Nephron (organoid): Measurements from ENCODE around the gene STRA6.

Experiments used
- H3K27ac Mint-ChIP-seq, 3 experiments: 2 replicates each; pipeline ENCODE4 v1.8.0; 2020; ENCODE audit warnings: mixed read lengths in 3 of 3, mild to moderate bottlenecking in 2 of 3, moderate library complexity in 1 of 3
- H3K27me3 Mint-ChIP-seq: 2 replicates; pipeline ENCODE4 v1.8.0; 2021; ENCODE audit warnings: low read depth, mild to moderate bottlenecking, moderate library complexity, mixed read lengths
- H3K36me3 Mint-ChIP-seq: 2 replicates; pipeline ENCODE4 v1.8.0; 2020; ENCODE audit warnings: low read depth, mixed read lengths
- H3K4me1 Mint-ChIP-seq: 2 replicates; pipeline ENCODE4 v1.8.0; 2020; ENCODE audit warnings: mixed read lengths
- H3K4me3 Mint-ChIP-seq, 3 experiments: 2 replicates each; pipeline ENCODE4 v1.8.0; 2020; ENCODE audit warnings: mild to moderate bottlenecking in 3 of 3, mixed read lengths in 3 of 3, moderate library complexity in 2 of 3
- H3K9me3 Mint-ChIP-seq: 2 replicates; pipeline ENCODE4 v1.8.0; 2020; ENCODE audit warnings: mixed read lengths
- TF ChIP-seq, protein P1 (sequence below), 3 experiments: fragments of 200-600 bp; sonication (generic); IDR thresholded peaks; one replicate each; pipeline ENCODE4 v1.5.0; 2021; ENCODE audit warnings: antibody characterized with exemption in 3 of 3; ENCODE audit not compliant: unreplicated experiment in 3 of 3

STRA6 gene

GRCh38 chr15:74225928-74226327, 23.3 kb upstream of the STRA6 start:
- Mint-ChIP-seq H3K4me3 (no peak overlapping the region), H3K27me3 (peaks cover 12% of the 10 kb centered on the region), H3K9me3 (no peaks in the 10 kb centered on the region), H3K27ac (peak overlapping the region in 1 of 3 experiments; percentile 55), H3K4me1 (peaks cover 77% of the 10 kb centered on the region), H3K36me3 (no peaks in the 10 kb centered on the region)
- TF ChIP-seq, protein P1, sequence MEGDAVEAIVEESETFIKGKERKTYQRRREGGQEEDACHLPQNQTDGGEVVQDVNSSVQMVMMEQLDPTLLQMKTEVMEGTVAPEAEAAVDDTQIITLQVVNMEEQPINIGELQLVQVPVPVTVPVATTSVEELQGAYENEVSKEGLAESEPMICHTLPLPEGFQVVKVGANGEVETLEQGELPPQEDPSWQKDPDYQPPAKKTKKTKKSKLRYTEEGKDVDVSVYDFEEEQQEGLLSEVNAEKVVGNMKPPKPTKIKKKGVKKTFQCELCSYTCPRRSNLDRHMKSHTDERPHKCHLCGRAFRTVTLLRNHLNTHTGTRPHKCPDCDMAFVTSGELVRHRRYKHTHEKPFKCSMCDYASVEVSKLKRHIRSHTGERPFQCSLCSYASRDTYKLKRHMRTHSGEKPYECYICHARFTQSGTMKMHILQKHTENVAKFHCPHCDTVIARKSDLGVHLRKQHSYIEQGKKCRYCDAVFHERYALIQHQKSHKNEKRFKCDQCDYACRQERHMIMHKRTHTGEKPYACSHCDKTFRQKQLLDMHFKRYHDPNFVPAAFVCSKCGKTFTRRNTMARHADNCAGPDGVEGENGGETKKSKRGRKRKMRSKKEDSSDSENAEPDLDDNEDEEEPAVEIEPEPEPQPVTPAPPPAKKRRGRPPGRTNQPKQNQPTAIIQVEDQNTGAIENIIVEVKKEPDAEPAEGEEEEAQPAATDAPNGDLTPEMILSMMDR (IDR thresholded peaks at IDR 0.05; ENCODE audit: unreplicated experiment in 3 of 3): no peak

- peaks cover 80% of the 10 kb centered on the region for H3K4me1 Mint-ChIP-seq
- TF ChIP-seq, protein P1 (IDR thresholded peaks at IDR 0.05; ENCODE audit: unreplicated experiment in 3 of 3): no peak
- peak overlapping the region in 2 of 3 experiments; percentile 47 to 54 for H3K4me3 Mint-ChIP-seq
- H3K9me3 Mint-ChIP-seq: no peaks in the 10 kb centered on the region
- peak overlapping the region; percentile 88 to 95 (median 89) for H3K27ac Mint-ChIP-seq
- H3K36me3 Mint-ChIP-seq: no peaks in the 10 kb centered on the region
- peaks cover 12% of the 10 kb centered on the region for H3K27me3 Mint-ChIP-seq
Observed at GRCh38 chr15:74222240-74223119, 19.9 kb upstream of the STRA6 start.

GRCh38 chr15:74221399-74222239, 19.0 kb upstream of the STRA6 start:
- H3K27me3 Mint-ChIP-seq: peaks cover 6% of the 10 kb centered on the region
- H3K9me3 Mint-ChIP-seq: no peaks in the 10 kb centered on the region
- H3K27ac Mint-ChIP-seq: peak overlapping the region; percentile 88 to 95 (median 89)
- peak overlapping the region in 1 of 3 experiments; percentile 8 for H3K4me3 Mint-ChIP-seq
- H3K36me3 Mint-ChIP-seq: no peaks in the 10 kb centered on the region
- TF ChIP-seq, protein P1 (IDR thresholded peaks at IDR 0.05; ENCODE audit: unreplicated experiment in 3 of 3): no peak
- peaks cover 79% of the 10 kb centered on the region for H3K4me1 Mint-ChIP-seq

- TF ChIP-seq, protein P1 (IDR thresholded peaks at IDR 0.05; ENCODE audit: unreplicated experiment in 3 of 3): no peak
- Mint-ChIP-seq H3K36me3 (no peaks in the 10 kb centered on the region), H3K27me3 (peaks cover 6% of the 10 kb centered on the region), H3K4me3 (peak overlapping the region in 2 of 3 experiments; percentile 12 to 22), H3K9me3 (no peaks in the 10 kb centered on the region), H3K27ac (peak overlapping the region; percentile 88 to 95 (median 89)), H3K4me1 (peaks cover 82% of the 10 kb centered on the region)
Observed at GRCh38 chr15:74220475-74221248, 18.1 kb upstream of the STRA6 start.

DNA sequence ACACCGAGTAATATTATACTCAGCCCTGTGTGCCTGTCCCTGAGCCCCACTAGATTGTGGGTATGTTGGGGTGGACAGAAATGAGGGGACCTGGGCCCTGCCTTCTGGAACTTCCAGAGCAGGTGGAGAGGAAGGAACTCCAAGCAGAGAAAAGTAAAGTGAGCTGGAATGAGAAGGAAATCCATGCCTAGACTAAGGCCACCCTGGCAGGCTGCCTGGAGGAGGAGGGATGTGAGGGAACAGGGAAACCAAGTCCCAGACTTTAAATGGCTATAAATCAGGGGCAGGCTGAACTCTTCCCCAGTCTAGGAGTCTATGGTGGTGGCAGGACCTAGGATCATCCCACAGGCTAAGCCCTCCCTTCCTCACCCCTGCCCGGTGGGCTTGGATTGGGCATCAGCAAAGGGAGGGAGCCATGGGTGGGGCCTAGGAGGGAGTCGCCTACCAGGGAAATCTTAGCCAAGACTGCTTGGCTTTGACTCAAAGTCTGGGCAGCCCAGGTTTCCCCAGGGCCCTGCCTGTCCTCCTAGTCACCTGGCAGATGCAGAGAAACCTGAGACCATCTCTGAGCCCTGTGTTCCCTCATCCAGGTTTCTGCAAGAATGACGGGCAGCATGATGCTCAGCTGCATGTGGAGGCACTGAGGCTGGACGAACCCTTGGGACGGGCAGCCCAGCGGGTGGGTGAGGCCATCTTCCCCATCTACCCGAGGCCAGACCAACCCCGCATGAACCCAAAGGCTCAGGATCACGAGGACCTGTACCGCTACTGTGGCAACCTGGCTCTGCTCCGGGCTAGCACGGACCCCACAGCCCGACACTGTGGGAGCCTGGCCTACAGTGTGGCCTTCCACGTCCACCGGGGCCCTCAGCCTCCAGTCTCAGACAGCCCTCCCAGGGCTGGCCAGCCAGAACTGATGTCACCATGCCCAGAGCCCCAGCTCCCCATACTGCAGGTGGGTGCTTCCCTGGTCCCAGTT, 15.6 kb upstream of the STRA6 start:
- H3K9me3 Mint-ChIP-seq: no peaks in the 10 kb centered on the region
- H3K4me3 Mint-ChIP-seq: no peak overlapping the region
- TF ChIP-seq, protein P1 (IDR thresholded peaks at IDR 0.05; ENCODE audit: unreplicated experiment in 3 of 3): no peak
- no peaks in the 10 kb centered on the region for H3K27me3 Mint-ChIP-seq
- peaks cover 79% of the 10 kb centered on the region for H3K4me1 Mint-ChIP-seq
- H3K36me3 Mint-ChIP-seq: no peaks in the 10 kb centered on the region
- H3K27ac Mint-ChIP-seq: peak overlapping the region in 1 of 3 experiments; percentile 70
